ENCODE results near the gene NELL2. TPM values are rescaled to one million over a fixed set of nuclear protein-coding genes. Genes with fewer than 3 reads are reported as not detected.

NELL2 gene
- total and polyA plus RNA-seq, 10 of the 15 experiments (the other 5 are each of a cell fraction or from before 2014, with no cell fraction given) = 0.27 to 2.3 (median 0.76) TPM

DNA sequence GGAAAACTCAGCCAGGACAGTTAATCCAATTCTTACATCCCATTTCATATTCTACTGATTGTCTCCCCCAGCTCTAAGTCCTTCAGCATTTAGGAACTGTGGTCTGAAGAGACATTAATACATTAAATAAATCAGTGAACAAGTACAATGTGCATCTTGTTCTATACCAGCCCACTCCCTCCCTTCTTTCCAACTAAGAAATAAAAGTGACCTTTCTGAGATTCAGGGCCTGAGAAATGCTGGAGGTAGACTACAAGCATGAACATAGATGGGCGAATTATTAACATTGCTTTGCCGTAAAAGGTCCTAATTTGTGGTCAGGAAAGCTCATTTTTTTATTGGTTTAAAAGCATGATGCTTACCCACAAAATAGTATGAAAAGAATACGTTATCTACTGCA lies 113.1 kb downstream of the NELL2 start:
- no peak overlapping the region for H3K4me2 ChIP-seq (ENCODE audit: control insufficient read depth, insufficient read depth)
- TF ChIP-seq, protein P1, sequence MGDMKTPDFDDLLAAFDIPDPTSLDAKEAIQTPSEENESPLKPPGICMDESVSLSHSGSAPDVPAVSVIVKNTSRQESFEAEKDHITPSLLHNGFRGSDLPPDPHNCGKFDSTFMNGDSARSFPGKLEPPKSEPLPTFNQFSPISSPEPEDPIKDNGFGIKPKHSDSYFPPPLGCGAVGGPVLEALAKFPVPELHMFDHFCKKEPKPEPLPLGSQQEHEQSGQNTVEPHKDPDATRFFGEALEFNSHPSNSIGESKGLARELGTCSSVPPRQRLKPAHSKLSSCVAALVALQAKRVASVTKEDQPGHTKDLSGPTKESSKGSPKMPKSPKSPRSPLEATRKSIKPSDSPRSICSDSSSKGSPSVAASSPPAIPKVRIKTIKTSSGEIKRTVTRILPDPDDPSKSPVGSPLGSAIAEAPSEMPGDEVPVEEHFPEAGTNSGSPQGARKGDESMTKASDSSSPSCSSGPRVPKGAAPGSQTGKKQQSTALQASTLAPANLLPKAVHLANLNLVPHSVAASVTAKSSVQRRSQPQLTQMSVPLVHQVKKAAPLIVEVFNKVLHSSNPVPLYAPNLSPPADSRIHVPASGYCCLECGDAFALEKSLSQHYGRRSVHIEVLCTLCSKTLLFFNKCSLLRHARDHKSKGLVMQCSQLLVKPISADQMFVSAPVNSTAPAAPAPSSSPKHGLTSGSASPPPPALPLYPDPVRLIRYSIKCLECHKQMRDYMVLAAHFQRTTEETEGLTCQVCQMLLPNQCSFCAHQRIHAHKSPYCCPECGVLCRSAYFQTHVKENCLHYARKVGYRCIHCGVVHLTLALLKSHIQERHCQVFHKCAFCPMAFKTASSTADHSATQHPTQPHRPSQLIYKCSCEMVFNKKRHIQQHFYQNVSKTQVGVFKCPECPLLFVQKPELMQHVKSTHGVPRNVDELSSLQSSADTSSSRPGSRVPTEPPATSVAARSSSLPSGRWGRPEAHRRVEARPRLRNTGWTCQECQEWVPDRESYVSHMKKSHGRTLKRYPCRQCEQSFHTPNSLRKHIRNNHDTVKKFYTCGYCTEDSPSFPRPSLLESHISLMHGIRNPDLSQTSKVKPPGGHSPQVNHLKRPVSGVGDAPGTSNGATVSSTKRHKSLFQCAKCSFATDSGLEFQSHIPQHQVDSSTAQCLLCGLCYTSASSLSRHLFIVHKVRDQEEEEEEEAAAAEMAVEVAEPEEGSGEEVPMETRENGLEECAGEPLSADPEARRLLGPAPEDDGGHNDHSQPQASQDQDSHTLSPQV (IDR thresholded peaks at IDR 0.05) = no peak
- TF ChIP-seq FOXM1 (IDR thresholded peaks at IDR 0.05; ENCODE audit: low read depth, low read length) = no peak
- TF ChIP-seq MEF2B (IDR thresholded peaks at IDR 0.05; ENCODE audit: partially characterized antibody, poor library complexity, severe bottlenecking) = no peak
- no peak for TF ChIP-seq TAF1 (IDR thresholded peaks at IDR 0.05; ENCODE audit: borderline replicate concordance, low read depth, low read length)
- TF ChIP-seq, protein P2, sequence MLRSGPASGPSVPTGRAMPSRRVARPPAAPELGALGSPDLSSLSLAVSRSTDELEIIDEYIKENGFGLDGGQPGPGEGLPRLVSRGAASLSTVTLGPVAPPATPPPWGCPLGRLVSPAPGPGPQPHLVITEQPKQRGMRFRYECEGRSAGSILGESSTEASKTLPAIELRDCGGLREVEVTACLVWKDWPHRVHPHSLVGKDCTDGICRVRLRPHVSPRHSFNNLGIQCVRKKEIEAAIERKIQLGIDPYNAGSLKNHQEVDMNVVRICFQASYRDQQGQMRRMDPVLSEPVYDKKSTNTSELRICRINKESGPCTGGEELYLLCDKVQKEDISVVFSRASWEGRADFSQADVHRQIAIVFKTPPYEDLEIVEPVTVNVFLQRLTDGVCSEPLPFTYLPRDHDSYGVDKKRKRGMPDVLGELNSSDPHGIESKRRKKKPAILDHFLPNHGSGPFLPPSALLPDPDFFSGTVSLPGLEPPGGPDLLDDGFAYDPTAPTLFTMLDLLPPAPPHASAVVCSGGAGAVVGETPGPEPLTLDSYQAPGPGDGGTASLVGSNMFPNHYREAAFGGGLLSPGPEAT (IDR thresholded peaks at IDR 0.05; ENCODE audit: low read depth) = no peak
- TF ChIP-seq ZBED1 (IDR thresholded peaks at IDR 0.05; ENCODE audit: borderline replicate concordance) = no peak
- TF ChIP-seq, protein P3, sequence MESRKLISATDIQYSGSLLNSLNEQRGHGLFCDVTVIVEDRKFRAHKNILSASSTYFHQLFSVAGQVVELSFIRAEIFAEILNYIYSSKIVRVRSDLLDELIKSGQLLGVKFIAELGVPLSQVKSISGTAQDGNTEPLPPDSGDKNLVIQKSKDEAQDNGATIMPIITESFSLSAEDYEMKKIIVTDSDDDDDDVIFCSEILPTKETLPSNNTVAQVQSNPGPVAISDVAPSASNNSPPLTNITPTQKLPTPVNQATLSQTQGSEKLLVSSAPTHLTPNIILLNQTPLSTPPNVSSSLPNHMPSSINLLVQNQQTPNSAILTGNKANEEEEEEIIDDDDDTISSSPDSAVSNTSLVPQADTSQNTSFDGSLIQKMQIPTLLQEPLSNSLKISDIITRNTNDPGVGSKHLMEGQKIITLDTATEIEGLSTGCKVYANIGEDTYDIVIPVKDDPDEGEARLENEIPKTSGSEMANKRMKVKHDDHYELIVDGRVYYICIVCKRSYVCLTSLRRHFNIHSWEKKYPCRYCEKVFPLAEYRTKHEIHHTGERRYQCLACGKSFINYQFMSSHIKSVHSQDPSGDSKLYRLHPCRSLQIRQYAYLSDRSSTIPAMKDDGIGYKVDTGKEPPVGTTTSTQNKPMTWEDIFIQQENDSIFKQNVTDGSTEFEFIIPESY (IDR thresholded peaks at IDR 0.05) = no peak
- no peak for TF ChIP-seq RELA (IDR thresholded peaks at IDR 0.05; ENCODE audit: borderline replicate concordance, partially characterized antibody)
- no peak for TF ChIP-seq TCF12 (IDR thresholded peaks at IDR 0.05; ENCODE audit: low read depth, low read length)
- TF ChIP-seq RBBP5 (conservative IDR thresholded peaks at IDR 0.05) = no peak
- TF ChIP-seq, protein P4, sequence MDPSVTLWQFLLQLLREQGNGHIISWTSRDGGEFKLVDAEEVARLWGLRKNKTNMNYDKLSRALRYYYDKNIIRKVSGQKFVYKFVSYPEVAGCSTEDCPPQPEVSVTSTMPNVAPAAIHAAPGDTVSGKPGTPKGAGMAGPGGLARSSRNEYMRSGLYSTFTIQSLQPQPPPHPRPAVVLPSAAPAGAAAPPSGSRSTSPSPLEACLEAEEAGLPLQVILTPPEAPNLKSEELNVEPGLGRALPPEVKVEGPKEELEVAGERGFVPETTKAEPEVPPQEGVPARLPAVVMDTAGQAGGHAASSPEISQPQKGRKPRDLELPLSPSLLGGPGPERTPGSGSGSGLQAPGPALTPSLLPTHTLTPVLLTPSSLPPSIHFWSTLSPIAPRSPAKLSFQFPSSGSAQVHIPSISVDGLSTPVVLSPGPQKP (IDR thresholded peaks at IDR 0.05; ENCODE audit: low read depth, low read length) = no peak
- no peak for TF ChIP-seq CREB1 (IDR thresholded peaks at IDR 0.05; ENCODE audit: low read depth)

More for the DNA sequence above, 113.1 kb downstream of the NELL2 start:
- intact Hi-C loops (cut with micrococcal nuclease; ENCODE audit: unreplicated experiment) = no loop called here
- in situ Hi-C loops (cut with MboI) = no loop called here
- FAIRE-seq (no peak), ATAC-seq (no peak), DNase-seq (ENCODE audit: low read depth, low spot score) (no peak)
- POLR2A ChIA-PET = no interaction called here
- RAD21 ChIA-PET (ENCODE audit: unreplicated experiment) = no interaction called here
- CTCF ChIA-PET = interaction anchor here (0.6 to 3.4 kb wide), 3 partner anchors 8 to 11 kb away, joined by 3 to 20 read pairs (median 5); no protein-coding TSS in a partner anchor
- 6% methylated on average over 3 of the region's 3 CpGs for WGBS (ENCODE audit: insufficient coverage, insufficient replicate concordance, low lambda C conversion rate, missing lambda C conversion rate)
- Histone ChIP-seq H3K79me2 (ENCODE audit: control insufficient read depth, insufficient read depth, low read length) (no peaks in the 10 kb centered on the region), H3K27ac (ENCODE audit: control insufficient read depth, insufficient read depth) (no peak overlapping the region), H3K9me3 (replicated peaks; ENCODE audit: control insufficient read depth, insufficient read depth, low read length) (no peaks in the 10 kb centered on the region), H4K20me1 (ENCODE audit: control insufficient read depth, insufficient read depth) (no peaks in the 10 kb centered on the region), H3K4me1 (ENCODE audit: control insufficient read depth, insufficient read depth, low read length) (no peaks in the 10 kb centered on the region), H3K4me3 (no peak overlapping the region), H3K36me3 (ENCODE audit: control insufficient read depth in 2 of 2, insufficient read depth in 2 of 2, low read length in 1 of 2) (no peaks in the 10 kb centered on the region), H3K27me3 (replicated peaks in 1 of 2; ENCODE audit: control insufficient read depth in 2 of 2, insufficient read depth in 2 of 2, low read length in 1 of 2) (no peaks in the 10 kb centered on the region), H2AFZ (ENCODE audit: control insufficient read depth, low read depth, low read length) (no peak overlapping the region), H3K9ac (ENCODE audit: control insufficient read depth, insufficient read depth, low read length) (no peak overlapping the region)
- no TSS peak for BruUV-seq (replicated peaks)
- SMC1A ChIA-PET (ENCODE audit: uncharacterized antibody, unreplicated experiment) = no interaction called here
